Lower leg skin (tissue), 3 donors: ENCODE data around the gene KLHL7.

ENCODE experiments used
- POLR2A ChIP-seq, 2 donors: fragments of 450-650 bp; IDR thresholded peaks; one replicate each; pipeline ENCODE4 v1.6.1; 2016 to 2017; ENCODE audit warnings: antibody characterized with exemption in 2 of 2, mild to moderate bottlenecking in 1 of 2, moderate library complexity in 1 of 2
- TF ChIP-seq, protein P1 (sequence below), 3 donors: fragments of 450-650 bp; IDR thresholded peaks; one replicate each; pipeline ENCODE4 v1.5.1; 2016; ENCODE audit warnings: antibody characterized with exemption in 3 of 3, mild to moderate bottlenecking in 3 of 3, moderate library complexity in 2 of 3

- TF ChIP-seq POLR2A (IDR thresholded peaks at IDR 0.05), result no peak
- TF ChIP-seq, protein P1, sequence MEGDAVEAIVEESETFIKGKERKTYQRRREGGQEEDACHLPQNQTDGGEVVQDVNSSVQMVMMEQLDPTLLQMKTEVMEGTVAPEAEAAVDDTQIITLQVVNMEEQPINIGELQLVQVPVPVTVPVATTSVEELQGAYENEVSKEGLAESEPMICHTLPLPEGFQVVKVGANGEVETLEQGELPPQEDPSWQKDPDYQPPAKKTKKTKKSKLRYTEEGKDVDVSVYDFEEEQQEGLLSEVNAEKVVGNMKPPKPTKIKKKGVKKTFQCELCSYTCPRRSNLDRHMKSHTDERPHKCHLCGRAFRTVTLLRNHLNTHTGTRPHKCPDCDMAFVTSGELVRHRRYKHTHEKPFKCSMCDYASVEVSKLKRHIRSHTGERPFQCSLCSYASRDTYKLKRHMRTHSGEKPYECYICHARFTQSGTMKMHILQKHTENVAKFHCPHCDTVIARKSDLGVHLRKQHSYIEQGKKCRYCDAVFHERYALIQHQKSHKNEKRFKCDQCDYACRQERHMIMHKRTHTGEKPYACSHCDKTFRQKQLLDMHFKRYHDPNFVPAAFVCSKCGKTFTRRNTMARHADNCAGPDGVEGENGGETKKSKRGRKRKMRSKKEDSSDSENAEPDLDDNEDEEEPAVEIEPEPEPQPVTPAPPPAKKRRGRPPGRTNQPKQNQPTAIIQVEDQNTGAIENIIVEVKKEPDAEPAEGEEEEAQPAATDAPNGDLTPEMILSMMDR (IDR thresholded peaks at IDR 0.05), result no peak
Measured at GRCh38 chr7:23098029-23098428, 7.6 kb upstream of the KLHL7 start.
